HUES48 (cell line): Measurements from ENCODE around the gene KLHL30.

ENCODE experiments used
- H3K27ac ChIP-seq: one replicate; pipeline ENCODE4 v1.7.0; 2013; ENCODE audit warnings: low read depth, low read length, inconsistent platforms
- H3K27me3 ChIP-seq: 2 replicates; pipeline ENCODE4 v1.6.1; 2013; ENCODE audit warnings: mild to moderate bottlenecking, low read length; ENCODE audit not compliant: control insufficient read depth, insufficient read depth
- H3K36me3 ChIP-seq: 2 replicates; pipeline ENCODE4 v1.6.1; 2013; ENCODE audit warnings: low read length; ENCODE audit not compliant: control insufficient read depth, insufficient read depth
- H3K4me1 ChIP-seq: 2 replicates; pipeline ENCODE4 v1.6.1; 2013; ENCODE audit warnings: mild to moderate bottlenecking, low read length; ENCODE audit not compliant: control insufficient read depth, insufficient read depth
- H3K4me3 ChIP-seq: 2 replicates; pipeline ENCODE4 v1.5.1; 2013; ENCODE audit warnings: mild to moderate bottlenecking, low read depth, low read length
- H3K9ac ChIP-seq: 2 replicates; pipeline ENCODE4 v1.6.1; 2013; ENCODE audit warnings: mild to moderate bottlenecking, low read depth, low read length, moderate library complexity
- H3K9me3 ChIP-seq: 2 replicates; pipeline ENCODE4 v1.6.1; 2013; ENCODE audit warnings: low read length; ENCODE audit not compliant: control insufficient read depth, insufficient read depth

The KLHL30 gene

DNA sequence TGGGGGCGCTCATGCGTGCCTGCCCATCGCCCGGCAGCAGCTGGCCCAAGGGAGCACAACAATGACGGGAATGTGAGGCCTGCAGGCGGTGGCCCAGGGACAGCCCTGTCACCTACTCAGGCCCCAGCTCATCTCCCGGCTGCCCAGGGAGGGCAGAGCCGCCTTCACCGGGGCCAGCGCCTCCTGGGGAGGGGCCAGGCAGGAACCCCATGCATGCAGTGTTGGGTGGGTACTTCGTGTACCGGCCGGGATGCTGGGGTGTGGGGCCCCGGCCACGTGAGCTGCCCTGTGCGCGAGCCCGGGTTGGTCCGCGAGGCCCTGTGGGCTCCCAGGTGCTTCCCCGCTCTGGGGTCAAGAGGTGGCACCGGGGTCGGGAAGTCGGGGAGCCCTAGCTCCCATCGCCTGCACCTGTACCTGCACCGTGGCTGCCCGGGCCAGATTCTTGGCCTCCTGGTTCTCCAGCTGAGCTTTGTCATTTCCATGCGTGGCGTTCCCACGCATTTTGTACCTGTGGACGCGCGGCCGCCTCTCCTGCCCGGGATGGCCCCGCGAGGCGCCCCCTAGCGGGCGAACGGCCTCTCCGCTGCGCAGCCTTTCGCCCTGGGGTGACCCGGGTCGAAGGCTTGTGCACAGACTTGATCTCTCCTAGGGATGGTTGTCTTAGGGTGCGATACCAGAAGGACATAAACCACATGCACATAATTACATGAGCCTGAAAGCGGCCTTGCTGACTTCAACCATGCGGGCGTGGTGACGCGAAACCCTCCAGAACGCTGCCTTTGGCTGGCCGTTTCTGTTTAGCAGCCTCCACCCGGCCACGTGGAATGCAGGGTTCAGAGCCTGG, 950 bp downstream of the KLHL30 start:
- H3K36me3 ChIP-seq: no peaks in the 10 kb centered on the region
- H3K9ac ChIP-seq: no peak overlapping the region
- no peaks in the 10 kb centered on the region for H3K4me1 ChIP-seq
- H3K27me3 ChIP-seq: no peaks in the 10 kb centered on the region
- H3K4me3 ChIP-seq: no peak overlapping the region
- no peak overlapping the region for H3K27ac ChIP-seq
- H3K9me3 ChIP-seq: no peaks in the 10 kb centered on the region

DNA sequence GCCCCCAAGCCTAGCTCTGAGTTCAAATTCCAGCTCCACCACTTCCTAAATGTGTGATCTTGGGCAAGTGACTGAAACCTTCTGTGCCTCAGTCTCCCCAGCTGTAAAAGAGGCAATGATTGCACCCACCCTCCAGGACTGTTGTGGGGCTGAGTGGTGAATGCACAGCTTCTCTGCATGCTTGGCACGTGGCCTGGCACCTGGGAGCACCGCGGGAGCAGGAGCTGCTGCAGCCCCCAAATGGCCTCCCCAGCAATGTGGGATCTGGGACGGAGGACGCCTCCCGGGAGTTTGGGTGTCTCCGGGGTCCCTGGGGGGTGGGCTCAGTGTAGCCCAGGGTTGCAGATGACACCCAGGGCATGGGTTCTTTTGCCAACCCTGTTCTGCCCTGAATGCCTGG, 1.6 kb downstream of the KLHL30 start:
- no peak overlapping the region for H3K9ac ChIP-seq
- no peaks in the 10 kb centered on the region for H3K27me3 ChIP-seq
- H3K4me3 ChIP-seq: no peak overlapping the region
- H3K36me3 ChIP-seq: no peaks in the 10 kb centered on the region
- H3K27ac ChIP-seq: no peak overlapping the region
- H3K9me3 ChIP-seq: no peaks in the 10 kb centered on the region
- no peaks in the 10 kb centered on the region for H3K4me1 ChIP-seq

GRCh38 chr2:238140721-238141540, 2.5 kb downstream of the KLHL30 start:
- Histone ChIP-seq H3K9me3 (no peaks in the 10 kb centered on the region), H3K27ac (no peak overlapping the region), H3K4me1 (no peaks in the 10 kb centered on the region), H3K4me3 (no peak overlapping the region), H3K27me3 (no peaks in the 10 kb centered on the region), H3K9ac (no peak overlapping the region), H3K36me3 (no peaks in the 10 kb centered on the region)

DNA sequence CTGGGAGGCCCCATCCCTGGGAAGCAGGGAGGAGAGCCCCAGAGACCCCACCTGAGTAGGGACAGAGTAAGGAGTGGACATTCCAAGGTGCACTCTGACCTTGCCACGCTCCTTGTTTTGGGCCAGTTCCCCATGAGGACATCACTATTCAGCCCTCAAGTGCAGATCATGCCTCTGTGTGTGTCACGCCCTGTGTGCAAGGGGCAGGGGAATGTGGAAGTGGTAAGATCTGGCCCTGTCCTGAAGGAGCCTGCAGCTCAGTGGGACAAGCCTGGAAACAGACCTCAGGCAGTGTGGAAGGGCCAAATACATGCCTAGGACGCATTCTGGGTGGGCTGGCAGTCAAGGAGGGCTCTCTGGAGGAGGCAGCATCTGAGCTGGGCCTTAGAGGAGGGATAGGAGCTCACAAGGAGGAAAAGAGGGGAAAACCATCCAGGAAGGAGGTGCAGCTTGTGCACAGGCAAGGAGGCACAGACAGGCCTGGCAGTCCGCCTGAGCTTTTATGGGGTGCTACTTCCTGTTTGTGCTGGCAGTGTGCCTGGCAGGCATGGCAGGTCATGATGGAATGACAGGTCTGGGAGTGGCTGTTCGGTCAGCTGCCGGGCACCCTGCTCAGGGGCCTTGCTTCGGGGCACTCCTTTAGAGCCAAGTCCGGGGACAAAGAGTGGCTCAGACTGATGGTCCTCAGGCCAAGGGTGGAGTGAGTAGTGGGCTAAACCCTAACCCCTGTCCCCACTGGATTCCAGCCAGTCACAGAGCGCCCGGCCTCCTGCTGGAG, 3.3 kb downstream of the KLHL30 start:
- Histone ChIP-seq H3K4me3 (no peak overlapping the region), H3K9ac (no peak overlapping the region), H3K27me3 (no peaks in the 10 kb centered on the region), H3K4me1 (no peaks in the 10 kb centered on the region), H3K27ac (no peak overlapping the region), H3K36me3 (no peaks in the 10 kb centered on the region), H3K9me3 (no peaks in the 10 kb centered on the region)

DNA sequence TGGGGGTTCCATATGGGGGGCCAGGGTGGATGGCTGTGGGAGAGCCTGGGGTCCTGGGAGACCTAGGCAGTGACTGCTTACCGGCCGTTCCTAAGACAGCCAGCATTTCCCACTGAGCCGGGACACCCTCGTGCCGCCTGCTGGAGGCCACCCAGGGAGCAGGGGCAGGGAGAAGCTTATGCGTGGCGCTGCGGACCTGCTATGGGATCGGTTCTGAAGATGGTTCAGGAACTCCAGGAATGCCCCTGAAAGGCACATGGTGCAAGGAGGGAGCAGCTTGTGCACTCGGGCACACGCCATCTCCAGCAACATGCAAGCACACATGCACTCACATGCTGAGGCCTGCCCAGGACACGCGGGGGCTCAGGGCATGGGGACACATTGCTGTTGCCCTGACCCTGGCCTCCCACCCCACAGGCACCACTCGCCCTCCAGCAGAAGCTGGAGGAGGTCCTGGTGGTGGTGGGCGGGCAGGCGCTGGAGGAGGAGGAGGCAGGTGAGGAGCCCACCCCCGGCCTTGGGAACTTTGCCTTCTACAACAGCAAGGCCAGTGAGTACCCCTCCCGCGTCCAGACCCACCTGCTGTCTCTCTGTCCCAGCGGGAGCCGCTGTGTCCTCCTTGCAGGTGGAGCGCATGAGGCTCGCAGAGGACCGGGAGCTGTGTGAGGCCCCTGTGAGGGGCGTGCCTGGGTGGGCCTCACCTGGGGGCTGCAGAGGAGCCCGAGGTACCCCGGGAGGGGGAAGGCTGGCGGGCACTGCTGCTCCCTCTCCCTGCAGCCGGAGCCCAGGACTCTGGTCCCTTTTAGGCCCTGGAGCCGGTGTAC, 4.1 kb downstream of the KLHL30 start:
- H3K4me1 ChIP-seq: no peaks in the 10 kb centered on the region

DNA sequence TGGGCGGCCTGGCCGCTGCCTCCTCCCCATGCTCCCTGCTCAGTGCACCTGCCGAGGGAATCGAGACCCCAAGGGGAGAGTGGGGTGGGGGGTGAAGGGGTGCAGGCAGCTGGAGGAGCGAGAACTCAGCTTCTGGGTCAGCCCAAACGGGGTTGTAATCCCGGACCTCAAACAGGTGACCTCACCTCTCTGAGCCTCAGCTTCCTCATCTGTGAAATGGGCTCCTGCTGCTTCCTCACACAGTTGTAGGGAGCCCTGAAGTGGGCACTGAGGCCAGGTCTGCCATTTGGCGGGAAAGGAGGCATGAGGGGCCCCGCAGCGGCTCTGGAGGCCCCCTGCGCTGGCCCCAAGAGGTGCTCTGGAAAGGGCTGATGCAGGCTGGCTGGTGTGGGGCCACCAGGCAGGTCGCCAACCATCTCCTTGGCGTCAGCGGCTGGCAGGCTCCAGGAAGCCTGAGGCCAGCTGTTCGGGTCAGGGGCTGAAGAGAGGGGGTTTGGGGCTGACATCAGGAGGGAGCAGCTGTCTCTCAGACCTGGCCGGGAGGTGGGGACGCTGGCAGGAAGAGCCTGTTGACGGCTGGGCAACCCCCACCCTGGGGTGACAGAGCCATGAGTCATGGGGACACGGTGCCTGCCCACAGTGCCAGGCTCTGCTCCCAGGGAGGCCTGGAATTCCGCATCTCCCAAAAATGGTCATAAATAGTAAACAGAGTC, 4.9 kb downstream of the KLHL30 start:
- Histone ChIP-seq H3K9ac (no peak overlapping the region), H3K27ac (no peak overlapping the region), H3K4me3 (no peak overlapping the region)

More for the DNA sequence above, 4.1 kb downstream of the KLHL30 start:
- Histone ChIP-seq H3K9me3 (no peaks in the 10 kb centered on the region), H3K27me3 (no peaks in the 10 kb centered on the region), H3K4me3 (no peak overlapping the region), H3K36me3 (no peaks in the 10 kb centered on the region), H3K9ac (no peak overlapping the region), H3K27ac (no peak overlapping the region)

DNA sequence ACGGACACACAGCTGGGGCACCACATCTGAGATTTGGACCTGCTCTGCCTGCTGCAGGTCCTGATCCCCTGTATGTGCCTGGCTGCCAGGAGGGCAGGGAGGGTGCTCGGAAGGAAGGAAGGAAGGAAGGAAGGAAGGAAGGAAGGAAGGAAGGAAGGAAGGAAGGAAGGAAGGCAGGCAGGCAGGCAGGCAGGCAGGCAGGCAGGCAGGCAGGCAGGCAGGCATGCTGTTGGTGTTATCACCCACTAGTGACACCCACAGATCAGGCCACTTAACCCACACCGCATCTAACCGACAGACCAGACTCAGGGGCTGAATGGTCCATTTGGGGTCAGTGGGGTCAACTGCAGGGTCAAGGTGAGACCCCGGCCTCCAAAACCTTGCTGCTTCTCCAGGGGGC, 5.8 kb downstream of the KLHL30 start:
- H3K36me3 ChIP-seq: no peaks in the 10 kb centered on the region
- H3K27me3 ChIP-seq: no peaks in the 10 kb centered on the region
- no peaks in the 10 kb centered on the region for H3K4me1 ChIP-seq
- no peak overlapping the region for H3K9ac ChIP-seq
- no peak overlapping the region for H3K27ac ChIP-seq
- no peaks in the 10 kb centered on the region for H3K9me3 ChIP-seq
- no peak overlapping the region for H3K4me3 ChIP-seq

More for the DNA sequence above, 4.9 kb downstream of the KLHL30 start:
- no peaks in the 10 kb centered on the region for H3K27me3 ChIP-seq
- no peaks in the 10 kb centered on the region for H3K4me1 ChIP-seq
- no peaks in the 10 kb centered on the region for H3K9me3 ChIP-seq
- no peaks in the 10 kb centered on the region for H3K36me3 ChIP-seq

DNA sequence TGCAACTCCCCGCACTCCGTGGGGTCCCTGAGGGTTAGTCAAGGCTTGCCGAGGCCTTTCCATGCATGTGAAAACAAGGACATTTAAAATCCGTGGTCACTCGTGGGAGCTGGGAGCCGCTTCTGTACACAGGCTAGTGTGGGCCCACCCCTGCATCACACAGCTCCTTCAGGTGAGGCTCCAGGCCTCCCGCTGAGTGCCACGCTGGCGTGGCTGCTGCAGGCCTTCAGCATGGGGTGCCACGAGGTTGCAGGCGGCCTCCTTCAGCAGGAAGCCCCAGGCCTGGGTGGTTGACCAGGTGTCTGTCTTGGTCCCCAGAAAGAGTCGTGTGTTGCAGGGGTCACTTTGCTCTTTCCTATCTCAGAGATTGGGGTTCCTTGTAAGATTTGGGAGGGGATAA, 6.6 kb downstream of the KLHL30 start:
- Histone ChIP-seq H3K27ac (no peak overlapping the region), H3K4me1 (no peaks in the 10 kb centered on the region), H3K9me3 (no peaks in the 10 kb centered on the region)

GRCh38 chr2:238145851-238146250, 7.4 kb downstream of the KLHL30 start:
- Histone ChIP-seq H3K27me3 (no peaks in the 10 kb centered on the region), H3K36me3 (no peaks in the 10 kb centered on the region), H3K4me3 (no peak overlapping the region), H3K27ac (no peak overlapping the region), H3K9ac (no peak overlapping the region), H3K4me1 (no peaks in the 10 kb centered on the region), H3K9me3 (no peaks in the 10 kb centered on the region)

More for the DNA sequence above, 6.6 kb downstream of the KLHL30 start:
- no peaks in the 10 kb centered on the region for H3K27me3 ChIP-seq
- H3K9ac ChIP-seq: no peak overlapping the region
- H3K4me3 ChIP-seq: no peak overlapping the region
- no peaks in the 10 kb centered on the region for H3K36me3 ChIP-seq
